ENCODE results near the gene PBX1.

- TF ChIP-seq CTCF (IDR thresholded peaks at IDR 0.05) = no peak
- no peak for TF ChIP-seq ZNF232 (CRISPR knock-in tag; IDR thresholded peaks at IDR 0.05)
- no peak for TF ChIP-seq TCF7 (CRISPR knock-in tag; IDR thresholded peaks at IDR 0.05; ENCODE audit: low read depth)
- TF ChIP-seq NR2C2 (CRISPR knock-in tag; IDR thresholded peaks at IDR 0.05) = no peak
- no peak for TF ChIP-seq IRF2 (CRISPR knock-in tag; IDR thresholded peaks at IDR 0.05; ENCODE audit: borderline replicate concordance, low read depth)
Measured at GRCh38 chr1:164830628-164831027, 271.6 kb downstream of the PBX1 start.
